ENCODE results near the gene UBE2U.

DNA sequence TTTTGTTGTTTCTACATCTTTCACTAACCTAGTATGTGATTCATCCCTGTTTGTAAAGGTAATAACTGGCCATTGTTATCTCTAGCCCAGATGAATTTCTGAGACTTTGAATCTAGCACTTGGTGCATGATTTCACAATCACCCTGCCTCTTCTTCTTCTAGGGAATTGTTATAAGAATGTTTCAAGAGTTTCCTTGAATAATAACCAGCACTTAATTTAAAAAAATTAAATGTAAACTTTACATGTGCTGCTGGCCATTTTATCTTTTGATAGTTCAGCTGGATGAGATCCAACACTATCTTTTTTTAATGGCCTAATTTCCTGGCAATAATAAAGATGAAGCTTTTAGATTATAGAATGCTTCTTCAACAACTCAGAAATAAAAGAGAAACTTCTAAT is 31.8 kb downstream of the UBE2U start:
- no peak for TF ChIP-seq SIN3A (IDR thresholded peaks at IDR 0.05; ENCODE audit: borderline replicate concordance, insufficient read depth, low read length)
- TF ChIP-seq POLR2AphosphoS5 (IDR thresholded peaks at IDR 0.05; ENCODE audit: low read depth, low read length): no peak
- TF ChIP-seq, protein P1, sequence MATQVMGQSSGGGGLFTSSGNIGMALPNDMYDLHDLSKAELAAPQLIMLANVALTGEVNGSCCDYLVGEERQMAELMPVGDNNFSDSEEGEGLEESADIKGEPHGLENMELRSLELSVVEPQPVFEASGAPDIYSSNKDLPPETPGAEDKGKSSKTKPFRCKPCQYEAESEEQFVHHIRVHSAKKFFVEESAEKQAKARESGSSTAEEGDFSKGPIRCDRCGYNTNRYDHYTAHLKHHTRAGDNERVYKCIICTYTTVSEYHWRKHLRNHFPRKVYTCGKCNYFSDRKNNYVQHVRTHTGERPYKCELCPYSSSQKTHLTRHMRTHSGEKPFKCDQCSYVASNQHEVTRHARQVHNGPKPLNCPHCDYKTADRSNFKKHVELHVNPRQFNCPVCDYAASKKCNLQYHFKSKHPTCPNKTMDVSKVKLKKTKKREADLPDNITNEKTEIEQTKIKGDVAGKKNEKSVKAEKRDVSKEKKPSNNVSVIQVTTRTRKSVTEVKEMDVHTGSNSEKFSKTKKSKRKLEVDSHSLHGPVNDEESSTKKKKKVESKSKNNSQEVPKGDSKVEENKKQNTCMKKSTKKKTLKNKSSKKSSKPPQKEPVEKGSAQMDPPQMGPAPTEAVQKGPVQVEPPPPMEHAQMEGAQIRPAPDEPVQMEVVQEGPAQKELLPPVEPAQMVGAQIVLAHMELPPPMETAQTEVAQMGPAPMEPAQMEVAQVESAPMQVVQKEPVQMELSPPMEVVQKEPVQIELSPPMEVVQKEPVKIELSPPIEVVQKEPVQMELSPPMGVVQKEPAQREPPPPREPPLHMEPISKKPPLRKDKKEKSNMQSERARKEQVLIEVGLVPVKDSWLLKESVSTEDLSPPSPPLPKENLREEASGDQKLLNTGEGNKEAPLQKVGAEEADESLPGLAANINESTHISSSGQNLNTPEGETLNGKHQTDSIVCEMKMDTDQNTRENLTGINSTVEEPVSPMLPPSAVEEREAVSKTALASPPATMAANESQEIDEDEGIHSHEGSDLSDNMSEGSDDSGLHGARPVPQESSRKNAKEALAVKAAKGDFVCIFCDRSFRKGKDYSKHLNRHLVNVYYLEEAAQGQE (IDR thresholded peaks at IDR 0.05; ENCODE audit: insufficient read depth in 1 of 2, low read depth in 2 of 2, low read length in 2 of 2): no peak
- TF ChIP-seq TAF1 (IDR thresholded peaks at IDR 0.05; ENCODE audit: borderline replicate concordance, insufficient read depth, low read length): no peak
- TF ChIP-seq FOXP2 (optimal IDR thresholded peaks at IDR 0.05; ENCODE audit: borderline replicate concordance, extremely low read depth, extremely low read length, insufficient read depth): no peak

Data from PFSK-1 (cell line).